HAP-1 (cell line): ENCODE measurements around the gene DHX35.
A peak's percentile ranks its signal among the peaks of the same experiment; 100 is the strongest.

ENCODE experiments used
- DNase-seq, 2 experiments: peaks; one replicate each; pipeline ENCODE4 v3.0.0-alpha.2; 2016 to 2020; ENCODE audit warnings: low spot score in 2 of 2
- H3K27me3 ChIP-seq: fragments of 250-450 bp; sonication (Bioruptor Pico); 2 replicates; pipeline ENCODE4 v1.5.1; 2020; ENCODE audit warnings: low read depth, mild to moderate bottlenecking, moderate library complexity
- H3K36me3 ChIP-seq: fragments of 250-450 bp; sonication (Bioruptor Pico); replicated peaks from 2 replicates; pipeline ENCODE4 v1.5.1; 2020; ENCODE audit warnings: mild to moderate bottlenecking
- H3K4me1 ChIP-seq: fragments of 250-450 bp; sonication (Bioruptor Pico); 2 replicates; pipeline ENCODE4 v1.5.1; 2020; ENCODE audit warnings: mild to moderate bottlenecking
- H3K4me3 ChIP-seq: fragments of 250-450 bp; sonication (Bioruptor Pico); 2 replicates; pipeline ENCODE4 v1.5.1; 2020; ENCODE audit warnings: mild to moderate bottlenecking, moderate library complexity
- H3K9me3 ChIP-seq: fragments of 250-450 bp; sonication (Bioruptor Pico); 2 replicates; pipeline ENCODE4 v1.5.1; 2020; ENCODE audit warnings: mild to moderate bottlenecking, moderate library complexity
- in situ Hi-C: fragments of 300-500 bp; cut with MboI; formaldehyde crosslinking; loops from 3 replicates; pipeline ENCODE4 v1.14.3; 2020; ENCODE audit warnings: low sequenced_read_pairs, inconsistent platforms, mixed read lengths

Gene DHX35, protein sequence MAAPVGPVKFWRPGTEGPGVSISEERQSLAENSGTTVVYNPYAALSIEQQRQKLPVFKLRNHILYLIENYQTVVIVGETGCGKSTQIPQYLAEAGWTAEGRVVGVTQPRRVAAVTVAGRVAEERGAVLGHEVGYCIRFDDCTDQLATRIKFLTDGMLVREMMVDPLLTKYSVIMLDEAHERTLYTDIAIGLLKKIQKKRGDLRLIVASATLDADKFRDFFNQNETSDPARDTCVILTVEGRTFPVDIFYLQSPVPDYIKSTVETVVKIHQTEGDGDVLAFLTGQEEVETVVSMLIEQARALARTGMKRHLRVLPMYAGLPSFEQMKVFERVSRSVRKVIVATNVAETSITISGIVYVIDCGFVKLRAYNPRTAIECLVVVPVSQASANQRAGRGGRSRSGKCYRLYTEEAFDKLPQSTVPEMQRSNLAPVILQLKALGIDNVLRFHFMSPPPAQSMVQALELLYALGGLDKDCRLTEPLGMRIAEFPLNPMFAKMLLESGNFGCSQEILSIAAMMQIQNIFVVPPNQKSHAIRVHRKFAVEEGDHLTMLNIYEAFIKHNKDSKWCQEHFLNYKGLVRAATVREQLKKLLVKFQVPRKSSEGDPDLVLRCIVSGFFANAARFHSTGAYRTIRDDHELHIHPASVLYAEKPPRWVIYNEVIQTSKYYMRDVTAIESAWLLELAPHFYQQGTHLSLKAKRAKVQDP

DNA sequence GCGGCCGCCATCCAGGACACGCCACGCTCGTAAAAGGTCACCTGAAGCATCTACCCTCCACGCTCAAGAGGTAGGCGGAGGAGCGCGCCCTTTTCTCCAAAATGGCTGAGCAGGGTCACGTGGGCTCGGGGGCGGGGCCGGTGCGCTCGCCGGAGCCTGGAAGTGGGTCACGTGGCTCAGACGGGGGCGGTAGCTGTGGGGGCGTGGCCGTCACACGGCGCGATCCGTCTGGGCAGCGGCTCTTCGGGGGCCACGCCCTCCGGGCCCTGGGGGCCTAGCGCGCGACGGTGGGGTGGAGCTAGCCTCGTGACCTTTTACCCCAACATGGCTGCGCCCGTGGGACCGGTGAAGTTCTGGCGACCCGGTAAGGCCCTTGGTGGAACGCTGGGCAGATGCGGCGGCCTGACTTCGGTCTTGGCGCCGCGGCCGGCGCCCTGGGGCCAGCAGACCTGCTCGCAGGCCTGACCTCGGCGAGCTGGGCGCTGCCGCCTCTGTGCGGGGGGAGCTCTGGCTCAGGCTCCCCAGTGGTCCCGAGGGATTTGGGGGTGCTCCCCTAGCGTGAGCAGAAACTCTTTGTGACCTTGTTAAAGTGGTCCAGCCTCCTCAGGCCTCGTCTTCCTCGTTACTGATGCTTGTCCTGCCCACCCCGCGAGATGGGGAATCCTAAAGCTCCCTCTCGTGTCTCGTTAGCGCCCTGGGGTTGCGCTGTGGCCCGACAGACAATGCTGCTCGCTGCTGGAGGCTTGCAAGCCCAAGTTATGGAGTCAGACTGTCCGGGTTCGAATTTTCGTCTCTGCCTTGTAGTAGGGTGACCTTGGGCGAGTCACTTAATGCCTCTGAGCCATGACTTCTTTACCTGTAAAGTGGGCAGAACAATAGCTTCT, at the start of gene DHX35:
Gene DHX35, plus strand, starts transcription at position 301 of the 884 bp plus-strand sequence. Its CDS starts 24 bp downstream, at position 325.
- Histone ChIP-seq H3K36me3 (peaks cover 6% of the 10 kb centered on the region), H3K4me3 (peak within 1 kb of the TSS; percentile 94), H3K4me1 (peaks cover 22% of the 10 kb centered on the region), H3K9me3 (no peaks in the 10 kb centered on the region), H3K27me3 (no peaks in the 10 kb centered on the region)
- peak; percentile 94 to 98 for DNase-seq
- in situ Hi-C loops = no loop called here

DNA sequence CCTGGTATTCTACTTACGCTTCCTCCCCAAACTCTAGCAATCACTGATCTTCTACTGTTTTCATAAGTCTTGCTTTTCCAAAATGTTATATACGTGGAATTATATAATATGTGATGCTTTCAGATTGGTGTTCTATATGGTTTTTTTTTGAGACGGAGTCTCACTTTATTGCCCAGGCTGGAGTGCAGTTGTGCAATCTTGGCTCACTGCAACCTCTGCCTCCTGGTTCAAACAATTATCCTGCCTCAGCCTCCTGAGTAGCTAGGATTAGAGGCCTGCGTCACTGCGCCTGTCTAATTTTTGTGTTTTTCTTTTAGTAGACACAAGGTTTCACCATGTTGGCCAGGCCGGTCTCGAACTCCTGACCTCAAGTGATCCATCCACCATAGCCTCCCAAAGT, 46.8 kb upstream of the DHX35 start:
- H3K27me3 ChIP-seq = no peaks in the 10 kb centered on the region; the same call in 1 of the 2 replicates
- in situ Hi-C loops = no loop called here

DNA sequence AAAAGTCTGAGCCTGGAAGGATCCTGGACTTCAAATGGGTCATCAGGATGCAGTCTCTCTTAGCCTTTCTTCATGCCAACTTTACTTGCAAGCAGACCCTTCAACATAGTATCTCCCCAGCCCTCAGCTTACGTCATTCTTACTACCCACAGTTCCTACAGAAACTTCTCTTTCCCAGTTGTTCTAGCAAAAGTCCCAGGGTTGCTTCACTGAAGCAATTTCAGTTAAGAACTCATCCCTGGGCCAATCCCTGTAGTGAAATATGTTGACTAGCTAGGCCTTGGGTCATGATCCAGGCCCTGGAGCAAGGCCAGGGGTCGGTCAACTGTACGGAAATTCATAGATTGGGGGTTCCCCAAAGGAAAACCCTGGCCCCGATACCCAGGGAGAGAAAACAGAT, 44.5 kb upstream of the DHX35 start:
- Histone ChIP-seq H3K9me3 (no peaks in the 10 kb centered on the region), H3K36me3 (no peaks in the 10 kb centered on the region), H3K4me3 (no peak overlapping the region), H3K4me1 (no peaks in the 10 kb centered on the region), H3K27me3 (no peaks in the 10 kb centered on the region; the same call in 1 of the 2 replicates)
- in situ Hi-C loops = no loop called here
- no peak for DNase-seq

More for the DNA sequence above, 46.8 kb upstream of the DHX35 start:
- no peak for DNase-seq
- no peaks in the 10 kb centered on the region for H3K4me1 ChIP-seq
- no peaks in the 10 kb centered on the region for H3K9me3 ChIP-seq
- no peak overlapping the region for H3K4me3 ChIP-seq
- H3K36me3 ChIP-seq = no peaks in the 10 kb centered on the region

DNA sequence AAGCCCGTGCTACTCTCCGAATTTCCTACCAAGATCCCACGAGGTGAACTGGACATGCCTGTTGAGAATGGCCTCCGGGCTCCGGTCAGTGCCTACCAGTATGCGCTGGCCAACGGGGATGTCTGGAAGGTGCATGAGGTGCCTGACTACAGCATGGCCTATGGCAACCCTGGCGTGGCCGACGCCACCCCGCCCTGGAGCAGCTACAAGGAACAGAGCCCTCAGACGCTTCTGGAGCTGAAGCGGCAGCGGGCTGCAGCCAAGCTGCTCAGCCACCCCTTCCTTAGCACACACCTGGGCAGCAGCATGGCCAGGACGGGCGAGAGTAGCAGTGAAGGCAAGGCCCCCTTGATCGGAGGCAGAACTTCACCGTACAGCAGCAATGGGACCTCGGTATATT, 44.0 kb upstream of the DHX35 start:
- in situ Hi-C loops = no loop called here
- no peaks in the 10 kb centered on the region for H3K9me3 ChIP-seq
- no peak overlapping the region for H3K4me3 ChIP-seq
- no peak for DNase-seq
- no peaks in the 10 kb centered on the region for H3K4me1 ChIP-seq
- H3K36me3 ChIP-seq = no peaks in the 10 kb centered on the region
- H3K27me3 ChIP-seq = no peaks in the 10 kb centered on the region; the same call in 1 of the 2 replicates

DNA sequence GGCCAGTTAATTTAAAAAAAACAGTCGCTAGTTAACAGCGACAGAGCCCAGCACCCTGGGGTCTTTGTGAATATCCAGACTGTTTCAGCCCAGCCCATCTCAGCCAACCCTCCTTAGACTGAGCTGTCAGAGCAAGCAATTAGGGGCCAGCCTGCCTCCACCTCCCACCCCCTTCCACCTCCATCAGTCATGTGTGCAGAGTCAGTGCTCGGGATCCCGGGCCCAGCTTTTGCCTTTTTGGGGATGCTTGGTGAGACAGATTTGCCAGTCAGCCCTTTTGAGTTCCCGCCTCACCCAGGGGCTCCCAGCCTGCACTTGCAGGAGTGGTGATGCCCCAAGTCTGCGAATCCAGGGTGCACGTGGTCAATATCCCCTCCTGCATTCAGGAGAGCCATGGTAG, 42.5 kb upstream of the DHX35 start:
- no peaks in the 10 kb centered on the region for H3K4me1 ChIP-seq
- in situ Hi-C loops = no loop called here

DNA sequence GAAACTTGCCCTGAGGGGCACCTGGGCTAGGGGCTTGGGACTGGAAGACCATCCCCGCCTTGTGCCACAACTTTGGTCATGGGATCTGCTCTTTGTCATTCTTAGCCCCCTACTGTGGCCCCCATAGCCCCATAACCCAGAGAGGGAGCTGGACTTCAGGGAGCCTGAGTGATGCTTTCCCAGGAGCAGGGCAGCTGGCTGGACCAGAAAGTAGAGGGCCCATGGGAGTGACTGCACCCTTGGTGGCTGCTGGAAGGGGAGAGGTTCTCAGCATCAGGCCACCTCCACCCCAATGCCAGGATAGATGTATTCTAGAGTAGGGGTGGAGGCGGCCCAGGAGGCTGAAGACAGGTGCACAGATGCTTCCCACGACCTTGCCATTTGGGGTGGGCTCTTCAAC, 41.7 kb upstream of the DHX35 start:
- in situ Hi-C loops = no loop called here
- H3K4me1 ChIP-seq = no peaks in the 10 kb centered on the region
- H3K36me3 ChIP-seq = no peaks in the 10 kb centered on the region
- no peak for DNase-seq
- H3K4me3 ChIP-seq = no peak overlapping the region
- H3K9me3 ChIP-seq = no peaks in the 10 kb centered on the region
- H3K27me3 ChIP-seq = no peaks in the 10 kb centered on the region; the same call in 1 of the 2 replicates

More for the DNA sequence above, 42.5 kb upstream of the DHX35 start:
- Histone ChIP-seq H3K9me3 (no peaks in the 10 kb centered on the region), H3K36me3 (no peaks in the 10 kb centered on the region), H3K4me3 (no peak overlapping the region), H3K27me3 (no peaks in the 10 kb centered on the region; the same call in 1 of the 2 replicates)
- DNase-seq = no peak

DNA sequence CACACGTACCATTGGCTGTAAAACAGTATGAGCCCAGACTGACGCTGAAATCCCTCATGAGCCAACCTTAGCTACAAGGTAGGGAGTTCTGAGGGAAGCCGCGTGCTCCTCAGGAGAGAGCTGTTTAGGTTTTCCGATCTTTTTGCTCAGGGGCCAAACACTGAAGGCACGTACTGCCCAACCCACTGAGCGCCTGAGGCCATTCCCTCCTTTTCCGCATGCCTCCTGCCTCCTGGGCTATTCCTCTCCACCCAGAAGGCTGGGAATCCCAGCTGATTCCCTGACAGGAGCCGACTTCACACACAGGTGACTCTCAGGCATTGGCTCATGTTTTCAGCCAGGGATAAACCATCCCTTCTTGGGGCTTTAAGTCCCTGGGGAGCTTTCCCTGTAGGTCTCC, 41.3 kb upstream of the DHX35 start:
- no peaks in the 10 kb centered on the region; the same call in 1 of the 2 replicates for H3K27me3 ChIP-seq
- DNase-seq = no peak
- no peak overlapping the region for H3K4me3 ChIP-seq
- in situ Hi-C loops = no loop called here
- H3K4me1 ChIP-seq = no peaks in the 10 kb centered on the region
- no peaks in the 10 kb centered on the region for H3K9me3 ChIP-seq
- no peaks in the 10 kb centered on the region for H3K36me3 ChIP-seq

DNA sequence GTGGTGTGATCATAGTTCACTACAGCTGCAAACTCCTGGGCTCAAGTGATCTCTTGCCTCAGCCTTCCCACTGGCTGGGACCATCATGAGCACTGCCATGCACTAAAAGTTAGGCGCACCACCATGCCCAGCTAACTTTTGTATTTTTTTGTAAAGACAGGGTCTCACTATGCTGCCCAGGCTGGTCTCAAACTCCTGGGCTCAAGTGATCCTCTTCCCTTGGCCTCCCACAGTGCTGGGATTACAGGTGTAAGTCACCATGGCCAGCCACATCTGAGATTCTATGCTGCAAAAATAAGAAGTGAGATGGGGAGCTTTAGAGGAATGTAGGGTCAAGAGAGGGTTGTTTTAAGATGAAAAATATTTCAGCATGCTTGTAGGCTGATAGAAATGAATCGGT, 37.4 kb upstream of the DHX35 start:
- no peak for DNase-seq
- Histone ChIP-seq H3K4me3 (no peak overlapping the region), H3K9me3 (no peaks in the 10 kb centered on the region), H3K27me3 (no peaks in the 10 kb centered on the region; the same call in 1 of the 2 replicates), H3K36me3 (peaks cover 18% of the 10 kb centered on the region), H3K4me1 (no peaks in the 10 kb centered on the region)
- in situ Hi-C loops = no loop called here

DNA sequence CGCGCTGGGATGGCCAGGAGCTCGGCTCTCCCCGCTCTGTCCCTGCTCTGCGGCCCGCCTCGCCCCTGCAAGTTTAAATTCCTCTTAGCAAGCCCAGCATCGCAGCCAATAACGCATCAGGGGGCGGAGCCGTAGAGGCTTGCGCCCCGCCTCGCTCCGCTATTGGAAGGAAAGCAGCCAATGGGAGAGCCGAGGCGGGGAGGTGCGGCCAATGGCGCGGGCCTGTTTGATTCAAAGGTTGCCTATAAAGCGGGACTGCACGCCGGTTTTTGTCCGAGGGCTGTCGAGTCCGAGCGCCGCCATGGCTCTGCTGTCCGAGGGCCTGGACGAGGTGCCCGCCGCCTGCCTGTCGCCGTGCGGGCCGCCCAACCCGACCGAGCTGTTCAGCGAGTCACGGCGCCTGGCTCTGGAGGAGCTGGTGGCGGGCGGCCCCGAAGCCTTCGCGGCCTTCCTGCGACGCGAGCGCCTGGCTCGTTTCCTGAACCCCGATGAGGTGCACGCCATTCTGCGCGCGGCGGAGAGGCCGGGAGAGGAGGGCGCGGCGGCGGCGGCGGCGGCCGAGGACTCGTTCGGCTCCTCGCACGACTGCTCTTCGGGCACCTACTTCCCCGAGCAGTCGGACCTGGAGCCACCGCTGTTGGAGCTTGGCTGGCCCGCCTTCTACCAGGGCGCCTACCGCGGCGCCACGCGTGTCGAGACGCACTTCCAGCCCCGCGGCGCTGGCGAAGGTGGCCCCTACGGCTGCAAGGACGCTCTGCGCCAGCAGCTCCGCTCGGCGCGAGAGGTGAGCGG, 35.8 kb upstream of the DHX35 start, which contains the start of gene FAM83D:
Gene FAM83D, plus strand, starts transcription at position 276 of the 792 bp plus-strand sequence. Its CDS starts 26 bp downstream, at position 302.
- H3K27me3 ChIP-seq = no peaks in the 10 kb centered on the region; the same call in 1 of the 2 replicates
- peaks cover 2% of the 10 kb centered on the region; the same call in 1 of the 2 replicates for H3K4me1 ChIP-seq
- peak; percentile 95 to 98 for DNase-seq
- peak within 1 kb of the TSS; percentile 91 for H3K4me3 ChIP-seq
- H3K36me3 ChIP-seq = peaks cover 32% of the 10 kb centered on the region
- no peaks in the 10 kb centered on the region for H3K9me3 ChIP-seq
- in situ Hi-C loops = no loop called here

DNA sequence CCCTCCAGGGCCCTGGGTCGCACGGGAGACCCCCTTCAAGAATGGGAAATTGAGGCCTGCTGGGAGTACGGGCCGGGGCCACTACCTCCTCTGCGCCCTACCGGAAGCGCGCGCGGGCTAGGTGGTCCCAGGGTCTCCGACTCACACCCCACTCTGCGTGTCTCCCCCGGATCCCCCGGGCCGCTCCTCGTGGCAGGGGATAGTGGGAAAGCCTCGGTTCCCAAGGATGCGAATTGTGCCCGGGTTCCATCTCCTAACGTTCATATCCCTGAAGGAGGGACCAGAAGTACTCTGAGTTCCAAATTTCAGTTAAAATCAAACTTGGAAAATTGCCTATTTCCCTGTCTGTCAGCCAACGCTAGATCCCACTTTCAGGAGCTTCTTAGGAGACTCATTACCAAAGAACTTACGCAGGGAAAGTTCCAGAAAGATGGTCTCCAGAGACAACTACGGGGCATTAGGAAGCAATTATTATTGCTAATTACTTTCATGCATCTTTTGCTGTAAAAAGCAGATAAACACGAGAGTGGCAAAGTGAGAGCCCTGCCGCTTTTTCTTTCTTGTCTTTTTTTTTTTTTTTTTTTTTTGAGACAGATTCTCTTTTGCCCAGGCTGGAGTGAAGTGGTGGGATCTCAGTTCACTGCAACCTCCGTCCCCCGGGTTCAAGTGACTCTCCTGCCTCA, 35.1 kb upstream of the DHX35 start:
- Histone ChIP-seq H3K27me3 (no peaks in the 10 kb centered on the region; the same call in 1 of the 2 replicates), H3K4me1 (peaks cover 6% of the 10 kb centered on the region; the same call in 1 of the 2 replicates), H3K9me3 (no peaks in the 10 kb centered on the region), H3K4me3 (peak overlapping the region; percentile 91), H3K36me3 (peaks cover 38% of the 10 kb centered on the region)
- DNase-seq = no peak
- in situ Hi-C loops = no loop called here

DNA sequence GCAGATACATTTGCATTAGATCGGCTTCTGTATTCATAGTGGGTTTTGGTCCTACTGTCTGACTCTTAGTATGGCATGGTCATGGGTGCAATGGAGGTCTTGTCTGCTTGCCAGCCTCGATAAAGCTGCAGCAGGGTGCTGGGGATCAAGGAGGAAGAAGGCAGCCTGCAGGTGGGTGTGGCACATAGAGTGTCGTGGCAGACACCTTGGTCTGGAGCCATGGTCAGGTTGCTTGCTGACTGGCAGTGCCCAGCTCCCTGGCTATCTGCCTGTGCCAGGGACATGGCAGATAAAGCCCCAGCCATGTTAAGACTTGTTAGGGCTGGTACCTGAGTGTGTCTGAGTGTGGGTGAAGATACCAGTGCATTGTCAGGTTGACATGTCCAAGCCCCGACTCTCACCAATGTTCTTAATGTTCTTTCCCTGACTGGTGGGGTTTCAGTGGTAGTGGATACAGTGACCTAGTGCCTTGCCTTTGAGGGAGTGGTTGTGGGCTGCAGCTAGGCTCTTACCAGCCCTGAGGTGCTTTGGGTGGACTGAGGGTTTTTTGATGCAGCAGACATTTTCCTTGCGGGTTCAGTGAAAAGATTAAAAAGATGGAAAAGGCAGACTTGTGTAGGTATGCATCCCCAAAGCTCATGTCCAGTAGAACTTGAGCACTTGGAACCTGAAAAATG, 34.1 kb upstream of the DHX35 start:
- H3K9me3 ChIP-seq = no peaks in the 10 kb centered on the region
- peaks cover 8% of the 10 kb centered on the region; the same call in 1 of the 2 replicates for H3K4me1 ChIP-seq
- peak in 1 of 2 experiments; percentile 37 for DNase-seq
- peaks cover 42% of the 10 kb centered on the region for H3K36me3 ChIP-seq
- no peaks in the 10 kb centered on the region for H3K27me3 ChIP-seq
- in situ Hi-C loops = no loop called here
- H3K4me3 ChIP-seq = peak overlapping the region; percentile 91

DNA sequence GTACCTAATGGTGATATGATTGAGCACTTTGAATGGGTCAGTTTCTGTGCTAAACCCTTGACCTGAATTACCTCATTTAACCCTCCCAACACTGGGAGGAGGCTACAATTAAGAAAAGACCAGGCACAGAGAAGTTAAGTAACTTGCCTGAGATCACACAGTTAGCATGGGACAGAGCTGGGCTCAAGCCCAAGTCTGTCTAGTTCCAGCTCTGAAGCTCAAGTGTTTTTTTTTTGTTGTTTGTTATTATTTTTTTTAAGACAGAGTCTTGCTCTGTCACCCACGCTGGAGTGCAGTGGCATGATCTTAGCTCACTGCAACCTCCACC, 31.9 kb upstream of the DHX35 start:
- no peak overlapping the region for H3K4me3 ChIP-seq
- DNase-seq = no peak
- peaks cover 51% of the 10 kb centered on the region for H3K36me3 ChIP-seq
- peaks cover 8% of the 10 kb centered on the region; the same call in 1 of the 2 replicates for H3K4me1 ChIP-seq
- H3K9me3 ChIP-seq = no peaks in the 10 kb centered on the region
- in situ Hi-C loops = no loop called here
- no peaks in the 10 kb centered on the region for H3K27me3 ChIP-seq
